GM12878 (cell line): Measurements from ENCODE around the gene NCKAP5.

Source experiments
- ATF3 ChIP-seq: IDR thresholded peaks from 2 replicates; pipeline ENCODE4 v1.6.1; 2011; ENCODE audit warnings: low read depth, mild to moderate bottlenecking, low read length, moderate library complexity, borderline replicate concordance; ENCODE audit errors: extremely low read depth
- BRCA1 ChIP-seq: IDR thresholded peaks from 2 replicates; pipeline ENCODE4 v1.6.1; 2011; ENCODE audit warnings: low read depth, low read length, improper control_type of control experiment
- CTCF ChIP-seq, 3 experiments: IDR thresholded peaks in 2 of 3; conservative IDR thresholded peaks in 1 of 3; 2 replicates each; pipeline ENCODE4 v1.5.1; 2011; ENCODE audit warnings: low read depth in 3 of 3, low read length in 3 of 3, mild to moderate bottlenecking in 3 of 3, control low read depth in 2 of 3, moderate library complexity in 2 of 3, inconsistent platforms in 1 of 3, mixed read lengths in 1 of 3; ENCODE audit not compliant: control insufficient read depth in 2 of 3, insufficient read depth in 1 of 3; ENCODE audit errors: extremely low read depth in 1 of 3
- JUNB ChIP-seq: IDR thresholded peaks from 2 replicates; pipeline ENCODE4 v1.6.1; 2016; ENCODE audit warnings: antibody characterized with exemption, mild to moderate bottlenecking
- PML ChIP-seq: IDR thresholded peaks from 2 replicates; pipeline ENCODE4 v1.6.1; 2012; ENCODE audit warnings: low read length, inconsistent platforms
- POLR2AphosphoS5 ChIP-seq: IDR thresholded peaks from 2 replicates; pipeline ENCODE4 v1.6.1; 2011; ENCODE audit warnings: mild to moderate bottlenecking, low read length, inconsistent platforms
- SRF ChIP-seq, 2 experiments: IDR thresholded peaks; 2 replicates each; pipeline ENCODE4 v1.6.1; 2011; ENCODE audit warnings: low read depth in 2 of 2, low read length in 2 of 2, mild to moderate bottlenecking in 1 of 2, moderate library complexity in 1 of 2
- ZBTB33 ChIP-seq: fragments of 450-650 bp; IDR thresholded peaks from 2 replicates; pipeline ENCODE4 v1.6.1; 2017; ENCODE audit warnings: mild to moderate bottlenecking

- TF ChIP-seq CTCF (IDR thresholded peaks at IDR 0.05 in 2 of 3, conservative IDR thresholded peaks at IDR 0.05 in 1 of 3; ENCODE audit: control insufficient read depth in 2 of 3, extremely low read depth in 1 of 3, insufficient read depth in 1 of 3, low read depth in 3 of 3, low read length in 3 of 3) (no peak), ATF3 (no peak), ZBTB33 (no peak), SRF (IDR thresholded peaks at IDR 0.05; ENCODE audit: low read depth in 2 of 2, low read length in 2 of 2) (no peak), POLR2AphosphoS5 (no peak), BRCA1 (no peak), JUNB (no peak), PML (no peak)
Measured at GRCh38 chr2:133452583-133452982, 115.7 kb downstream of the NCKAP5 start.
